IMR-90 (cell line): ENCODE measurements around the gene NEXMIF.
"Not testable (repeated sequence)": the region's sequence is repeated elsewhere in the genome, so short reads cannot be mapped to it uniquely, and the experiment has no call there.

Experiments used
- CTCF ChIP-seq: conservative IDR thresholded peaks from 2 replicates; pipeline ENCODE4 v1.5.1; 2012; ENCODE audit warnings: mild to moderate bottlenecking, low read depth, low read length, improper control_type of control experiment
- POLR2A ChIP-seq: IDR thresholded peaks from 2 replicates; pipeline ENCODE4 v1.6.1; 2012; ENCODE audit warnings: mild to moderate bottlenecking, low read depth, low read length

DNA sequence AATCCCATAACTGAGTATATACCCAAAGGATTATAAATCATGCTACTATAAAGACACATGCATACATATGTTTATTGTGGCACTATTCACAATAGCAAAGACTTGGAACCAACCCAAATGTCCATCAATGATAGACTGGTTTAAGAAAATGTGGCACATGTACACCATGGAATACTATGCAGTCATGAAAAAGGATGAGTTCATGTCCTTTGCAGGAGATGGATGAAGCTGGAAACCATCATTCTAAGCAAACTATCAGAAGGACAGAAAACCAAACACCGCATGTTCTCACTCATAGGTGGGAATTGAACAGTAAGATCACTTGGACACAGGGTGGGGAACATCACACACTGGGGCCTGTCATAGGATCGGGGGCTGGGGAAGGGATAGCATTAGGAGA lies 223.9 kb downstream of the NEXMIF start:
- not testable (repeated sequence) for TF ChIP-seq POLR2A, CTCF
